GM12801 (cell line): ENCODE measurements around the gene ESAM.

Experiments
- CTCF ChIP-seq: IDR thresholded peaks from one replicate; pipeline ENCODE4 v1.5.1; 2011; ENCODE audit warnings: control low read depth; ENCODE audit not compliant: insufficient read length; ENCODE audit errors: extremely low read depth

Gene ESAM

GRCh38 chr11:124800226-124800929, 38.3 kb upstream of the ESAM start, which contains the start of gene MSANTD2:
MSANTD2 (minus strand) TSS chr11:124800406; CDS start chr11:124800380, 26 bp downstream.
- no peak for TF ChIP-seq CTCF

- no peak for TF ChIP-seq CTCF
Observed at GRCh38 chr11:124799348-124800225, 37.5 kb upstream of the ESAM start.

GRCh38 chr11:124798991-124799347, 36.9 kb upstream of the ESAM start:
- TF ChIP-seq CTCF, result no peak

GRCh38 chr11:124796312-124796711, 34.2 kb upstream of the ESAM start:
- no peak for TF ChIP-seq CTCF

- TF ChIP-seq CTCF, result no peak
Observed at GRCh38 chr11:124793466-124794278, 31.6 kb upstream of the ESAM start.

- TF ChIP-seq CTCF, result no peak
Observed at GRCh38 chr11:124791626-124792341, 29.7 kb upstream of the ESAM start.
